Vagina (tissue), 2 donors: Measurements from ENCODE around the gene ALDH6A1. TPM values are rescaled to one million over a fixed set of nuclear protein-coding genes. Genes with fewer than 3 reads are reported as not detected.

Source experiments
- DNase-seq, 2 donors: peaks; one replicate each; pipeline ENCODE4 v3.0.0-alpha.2; 2017; ENCODE audit errors: extremely low spot score in 2 of 2
- H3K27ac ChIP-seq: fragments of 200-600 bp; sonication (generic); one replicate; pipeline ENCODE4 v1.5.1; 2019
- H3K27me3 ChIP-seq: fragments of 200-600 bp; sonication (generic); one replicate; pipeline ENCODE4 v1.5.1; 2019
- H3K36me3 ChIP-seq, 2 donors: fragments of 200-600 bp; sonication (generic); one replicate each; pipeline ENCODE4 v1.5.1; 2017 to 2019
- H3K4me1 ChIP-seq: fragments of 200-600 bp; sonication (generic); one replicate; pipeline ENCODE4 v1.5.1; 2019
- H3K4me3 ChIP-seq, 2 donors: fragments of 200-600 bp; sonication (generic); 1 replicate in 1 of 2; 2 replicates in 1 of 2; pipeline ENCODE4 v1.5.1; 2016 to 2019
- H3K9me3 ChIP-seq: fragments of 200-600 bp; sonication (generic); one replicate; pipeline ENCODE4 v1.5.1; 2019
- POLR2A ChIP-seq, 2 donors: fragments of 450-650 bp; IDR thresholded peaks; one replicate each; pipeline ENCODE4 v1.6.1; 2017; ENCODE audit warnings: antibody characterized with exemption in 2 of 2, mild to moderate bottlenecking in 2 of 2, moderate library complexity in 2 of 2
- POLR2AphosphoS5 ChIP-seq, 2 donors: sonication (generic); formaldehyde crosslinking; IDR thresholded peaks; one replicate each; pipeline ENCODE4 v1.9.0; 2017; ENCODE audit warnings: antibody characterized with exemption in 2 of 2, mild to moderate bottlenecking in 2 of 2, low read depth in 1 of 2; ENCODE audit not compliant: insufficient read depth in 1 of 2
- intact Hi-C: fragments of 100-400 bp; cut with DNase I; formaldehyde crosslinking; loops from one replicate; pipeline ENCODE4 v1.15.1; 2023
- total RNA-seq: library from RNA; depleted of rRNA; stranded (reverse); fragments of >200 nt; gene quantifications from one replicate; pipeline ENCODE4 v1.2.3, GENCODE V29; 2016
- TF ChIP-seq, protein P1 (sequence below), 3 experiments: fragments of 450-650 bp in 2 of 3; fragments of 200-600 bp in 1 of 3; sonication (generic) in 1 of 3; IDR thresholded peaks; one replicate each; pipeline ENCODE4 v1.5.1; 2017 to 2019; ENCODE audit warnings: antibody characterized with exemption in 3 of 3, mild to moderate bottlenecking in 2 of 3, moderate library complexity in 2 of 3

ALDH6A1 gene
- total RNA-seq, 1 donor from 2014 or later: 20.9 TPM

DNA sequence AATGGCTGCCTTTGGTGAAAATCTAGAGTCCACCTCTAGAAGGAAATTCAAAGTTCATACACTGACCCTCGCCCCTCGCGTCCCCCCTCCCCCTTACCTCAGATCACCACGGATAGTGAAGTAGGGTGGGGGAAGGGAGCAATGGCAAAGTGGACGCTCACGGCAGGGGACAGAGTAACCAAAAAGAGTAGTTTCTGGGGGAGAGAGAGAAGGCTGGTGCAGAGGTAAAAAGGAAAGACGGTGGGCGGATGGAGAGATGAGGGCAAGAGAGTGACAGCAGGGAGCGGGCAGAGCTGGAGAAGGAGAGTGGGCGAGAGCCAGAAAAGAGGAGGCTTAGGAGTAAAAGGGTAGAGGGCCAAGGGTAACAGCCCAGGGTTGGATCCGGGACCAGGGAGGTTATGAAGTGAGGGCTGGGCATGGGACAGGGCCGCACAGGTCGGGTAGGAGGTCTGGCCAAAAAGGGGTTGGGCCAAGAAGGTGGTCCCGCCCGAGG, 423 bp downstream of the ALDH6A1 start:
- no peaks in the 10 kb centered on the region for H3K9me3 ChIP-seq
- no peaks in the 10 kb centered on the region for H3K27me3 ChIP-seq
- H3K4me1 ChIP-seq: peaks cover 24% of the 10 kb centered on the region
- intact Hi-C loops: no loop called here
- no peak for DNase-seq
- peak overlapping the region; percentile 84 for H3K27ac ChIP-seq
- no peaks in the 10 kb centered on the region for H3K36me3 ChIP-seq
- TF ChIP-seq POLR2AphosphoS5 (IDR thresholded peaks at IDR 0.05; ENCODE audit: insufficient read depth in 1 of 2, low read depth in 1 of 2) (no peak), POLR2A (IDR thresholded peaks at IDR 0.05) (no peak)
- TF ChIP-seq, protein P1, sequence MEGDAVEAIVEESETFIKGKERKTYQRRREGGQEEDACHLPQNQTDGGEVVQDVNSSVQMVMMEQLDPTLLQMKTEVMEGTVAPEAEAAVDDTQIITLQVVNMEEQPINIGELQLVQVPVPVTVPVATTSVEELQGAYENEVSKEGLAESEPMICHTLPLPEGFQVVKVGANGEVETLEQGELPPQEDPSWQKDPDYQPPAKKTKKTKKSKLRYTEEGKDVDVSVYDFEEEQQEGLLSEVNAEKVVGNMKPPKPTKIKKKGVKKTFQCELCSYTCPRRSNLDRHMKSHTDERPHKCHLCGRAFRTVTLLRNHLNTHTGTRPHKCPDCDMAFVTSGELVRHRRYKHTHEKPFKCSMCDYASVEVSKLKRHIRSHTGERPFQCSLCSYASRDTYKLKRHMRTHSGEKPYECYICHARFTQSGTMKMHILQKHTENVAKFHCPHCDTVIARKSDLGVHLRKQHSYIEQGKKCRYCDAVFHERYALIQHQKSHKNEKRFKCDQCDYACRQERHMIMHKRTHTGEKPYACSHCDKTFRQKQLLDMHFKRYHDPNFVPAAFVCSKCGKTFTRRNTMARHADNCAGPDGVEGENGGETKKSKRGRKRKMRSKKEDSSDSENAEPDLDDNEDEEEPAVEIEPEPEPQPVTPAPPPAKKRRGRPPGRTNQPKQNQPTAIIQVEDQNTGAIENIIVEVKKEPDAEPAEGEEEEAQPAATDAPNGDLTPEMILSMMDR (IDR thresholded peaks at IDR 0.05): no peak
- H3K4me3 ChIP-seq: peak overlapping the region; percentile 76 to 89

DNA sequence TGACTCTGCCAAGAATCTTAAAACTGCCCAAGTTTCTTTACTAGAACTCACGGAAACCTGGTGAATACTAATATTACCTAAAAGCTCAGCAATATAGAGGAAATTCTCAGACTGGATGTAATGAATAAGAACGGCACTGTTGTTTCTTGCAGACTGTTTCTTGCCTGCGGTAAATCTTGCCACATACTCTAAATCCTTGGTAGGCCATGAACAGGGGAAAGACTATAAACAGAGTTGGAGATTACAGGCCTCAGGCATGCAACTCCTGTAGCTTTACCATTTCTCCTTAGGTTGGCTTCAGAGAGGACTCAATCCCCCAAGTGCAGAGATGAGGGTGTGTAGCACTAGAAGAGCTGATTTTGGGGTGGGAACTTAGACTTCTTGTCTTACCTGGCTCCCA, 1.1 kb downstream of the ALDH6A1 start:
- DNase-seq: no peak
- no peaks in the 10 kb centered on the region for H3K9me3 ChIP-seq
- TF ChIP-seq POLR2AphosphoS5 (IDR thresholded peaks at IDR 0.05; ENCODE audit: insufficient read depth in 1 of 2, low read depth in 1 of 2): no peak
- TF ChIP-seq POLR2A (IDR thresholded peaks at IDR 0.05): no peak
- TF ChIP-seq, protein P1 (IDR thresholded peaks at IDR 0.05): no peak
- intact Hi-C loops: no loop called here
- no peaks in the 10 kb centered on the region for H3K36me3 ChIP-seq
- H3K27ac ChIP-seq: peak overlapping the region; percentile 84
- H3K27me3 ChIP-seq: no peaks in the 10 kb centered on the region
- peak overlapping the region; percentile 76 to 89 for H3K4me3 ChIP-seq
- peaks cover 24% of the 10 kb centered on the region for H3K4me1 ChIP-seq

DNA sequence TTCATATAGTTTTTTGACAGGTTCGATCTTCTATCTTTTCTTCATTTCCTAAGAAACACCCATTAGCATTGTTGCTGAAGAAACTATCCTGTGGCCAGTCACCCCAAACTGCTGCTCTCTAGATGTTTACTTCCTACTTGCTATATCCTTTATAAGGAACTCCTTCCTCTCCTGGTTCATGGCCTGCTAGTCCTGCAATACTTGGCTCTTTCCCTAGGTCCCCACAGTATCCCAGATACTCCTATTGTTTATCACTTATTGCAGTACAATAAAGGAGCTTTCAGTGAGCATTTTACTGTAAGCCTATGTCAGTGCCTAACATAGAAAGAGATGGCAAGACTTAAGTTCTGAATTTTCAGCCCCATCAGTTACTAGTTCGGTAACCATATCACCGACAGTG, 2.8 kb downstream of the ALDH6A1 start:
- TF ChIP-seq, protein P1 (IDR thresholded peaks at IDR 0.05): no peak
- no peak for TF ChIP-seq POLR2AphosphoS5 (IDR thresholded peaks at IDR 0.05; ENCODE audit: insufficient read depth in 1 of 2, low read depth in 1 of 2)
- no peak for TF ChIP-seq POLR2A (IDR thresholded peaks at IDR 0.05)
- Histone ChIP-seq H3K4me1 (peaks cover 24% of the 10 kb centered on the region), H3K9me3 (no peaks in the 10 kb centered on the region), H3K27ac (no peak overlapping the region), H3K27me3 (no peaks in the 10 kb centered on the region), H3K4me3 (no peak overlapping the region), H3K36me3 (no peaks in the 10 kb centered on the region)
- DNase-seq: no peak
- intact Hi-C loops: no loop called here

DNA sequence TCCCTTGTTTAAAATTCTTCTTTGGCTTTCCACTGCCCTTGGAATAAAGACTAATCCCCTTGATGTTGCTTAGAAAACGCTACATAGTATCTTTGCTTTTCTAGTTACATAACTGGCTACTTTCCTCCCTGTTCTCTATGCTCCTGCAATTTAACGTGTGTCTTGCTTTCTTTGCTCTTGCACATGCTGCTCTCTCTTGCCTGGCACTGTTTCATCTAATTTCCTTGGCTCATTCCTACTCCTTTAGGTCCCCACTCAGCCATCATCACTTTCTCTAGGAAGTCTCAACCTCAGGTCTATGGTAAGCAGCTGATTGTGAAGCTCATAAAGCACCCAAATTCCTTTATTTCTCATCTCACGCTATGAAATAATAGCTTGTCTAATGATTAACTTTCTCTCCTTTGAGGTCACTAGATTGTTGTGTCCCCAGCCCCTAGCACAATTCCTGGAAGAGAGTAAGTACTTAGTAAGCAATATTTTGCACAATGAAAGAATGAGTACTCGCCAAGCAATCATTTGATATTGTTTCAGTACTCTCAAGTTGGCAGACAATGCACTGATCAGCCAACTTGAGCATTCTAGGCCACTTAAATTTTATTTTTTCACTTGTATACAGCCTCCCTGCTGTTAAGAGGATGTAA, 3.3 kb downstream of the ALDH6A1 start:
- Histone ChIP-seq H3K36me3 (no peaks in the 10 kb centered on the region), H3K4me3 (no peak overlapping the region), H3K9me3 (no peaks in the 10 kb centered on the region), H3K27ac (no peak overlapping the region), H3K4me1 (peaks cover 19% of the 10 kb centered on the region), H3K27me3 (no peaks in the 10 kb centered on the region)
- intact Hi-C loops: no loop called here
- DNase-seq: no peak
- TF ChIP-seq POLR2AphosphoS5 (IDR thresholded peaks at IDR 0.05; ENCODE audit: insufficient read depth in 1 of 2, low read depth in 1 of 2): no peak
- TF ChIP-seq, protein P1 (IDR thresholded peaks at IDR 0.05): no peak
- no peak for TF ChIP-seq POLR2A (IDR thresholded peaks at IDR 0.05)

DNA sequence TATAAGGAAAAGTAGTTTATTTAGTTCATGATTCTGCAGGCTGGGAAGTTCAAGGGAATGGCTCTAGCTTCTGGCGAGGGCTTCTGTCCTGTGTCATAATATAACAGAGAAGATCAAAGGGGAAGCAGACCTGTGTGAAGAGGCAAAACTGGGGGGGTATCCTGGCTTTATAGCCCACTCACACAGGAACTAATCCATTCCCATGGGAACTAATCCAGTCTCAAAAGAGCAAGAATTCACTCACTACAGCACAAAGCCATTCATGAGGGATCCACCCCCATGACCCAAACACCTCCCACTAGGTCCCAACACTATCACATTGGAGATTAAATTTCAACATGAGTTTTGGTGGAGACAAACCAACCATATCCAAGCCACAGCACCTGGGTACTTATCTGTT, 6.9 kb downstream of the ALDH6A1 start:
- intact Hi-C loops: no loop called here
- Histone ChIP-seq H3K27ac (no peak overlapping the region), H3K9me3 (no peaks in the 10 kb centered on the region), H3K4me1 (no peaks in the 10 kb centered on the region), H3K27me3 (no peaks in the 10 kb centered on the region), H3K36me3 (peaks cover 0 to 17% of the 10 kb centered on the region in 2 donors), H3K4me3 (no peak overlapping the region)
- no peak for DNase-seq
- TF ChIP-seq POLR2AphosphoS5 (IDR thresholded peaks at IDR 0.05; ENCODE audit: insufficient read depth in 1 of 2, low read depth in 1 of 2) (no peak), POLR2A (IDR thresholded peaks at IDR 0.05) (no peak)
- TF ChIP-seq, protein P1 (IDR thresholded peaks at IDR 0.05): no peak
